Thyroid gland (tissue), 4 donors: Measurements from ENCODE around the gene DCDC1.

Experiments
- POLR2A ChIP-seq, 2 donors: fragments of 450-650 bp; IDR thresholded peaks; one replicate each; pipeline ENCODE4 v1.6.1; 2017; ENCODE audit warnings: antibody characterized with exemption in 2 of 2, mild to moderate bottlenecking in 2 of 2, moderate library complexity in 1 of 2
- TF ChIP-seq, protein P1 (sequence below), 6 experiments: fragments of 200-600 bp in 3 of 6; fragments of 450-650 bp in 3 of 6; sonication (generic) in 3 of 6; IDR thresholded peaks; one replicate each; pipeline ENCODE4 v1.5.1; 2016 to 2019; ENCODE audit warnings: antibody characterized with exemption in 6 of 6, mild to moderate bottlenecking in 2 of 6, inconsistent platforms in 1 of 6, moderate library complexity in 1 of 6

DNA sequence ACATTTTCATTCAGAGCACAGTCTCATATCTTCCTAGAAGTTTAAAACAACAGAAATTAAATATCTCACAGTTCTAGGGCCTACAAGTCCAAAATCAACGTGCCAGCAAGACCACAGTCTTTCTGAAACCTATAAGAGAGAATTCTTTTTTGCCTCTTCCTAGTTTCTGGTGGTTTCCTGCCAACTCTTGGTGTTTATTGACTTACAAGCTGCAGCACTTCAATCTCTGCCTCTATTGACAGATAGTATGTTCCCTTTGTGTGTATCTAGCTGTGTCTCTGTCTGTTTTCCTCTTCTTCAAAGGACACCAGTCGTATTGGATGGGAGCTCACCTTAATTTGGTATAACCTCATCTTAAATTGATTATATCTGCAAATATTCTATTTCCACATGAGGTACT lies 347.5 kb downstream of the DCDC1 start:
- TF ChIP-seq, protein P1, sequence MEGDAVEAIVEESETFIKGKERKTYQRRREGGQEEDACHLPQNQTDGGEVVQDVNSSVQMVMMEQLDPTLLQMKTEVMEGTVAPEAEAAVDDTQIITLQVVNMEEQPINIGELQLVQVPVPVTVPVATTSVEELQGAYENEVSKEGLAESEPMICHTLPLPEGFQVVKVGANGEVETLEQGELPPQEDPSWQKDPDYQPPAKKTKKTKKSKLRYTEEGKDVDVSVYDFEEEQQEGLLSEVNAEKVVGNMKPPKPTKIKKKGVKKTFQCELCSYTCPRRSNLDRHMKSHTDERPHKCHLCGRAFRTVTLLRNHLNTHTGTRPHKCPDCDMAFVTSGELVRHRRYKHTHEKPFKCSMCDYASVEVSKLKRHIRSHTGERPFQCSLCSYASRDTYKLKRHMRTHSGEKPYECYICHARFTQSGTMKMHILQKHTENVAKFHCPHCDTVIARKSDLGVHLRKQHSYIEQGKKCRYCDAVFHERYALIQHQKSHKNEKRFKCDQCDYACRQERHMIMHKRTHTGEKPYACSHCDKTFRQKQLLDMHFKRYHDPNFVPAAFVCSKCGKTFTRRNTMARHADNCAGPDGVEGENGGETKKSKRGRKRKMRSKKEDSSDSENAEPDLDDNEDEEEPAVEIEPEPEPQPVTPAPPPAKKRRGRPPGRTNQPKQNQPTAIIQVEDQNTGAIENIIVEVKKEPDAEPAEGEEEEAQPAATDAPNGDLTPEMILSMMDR (IDR thresholded peaks at IDR 0.05): no peak
- TF ChIP-seq POLR2A (IDR thresholded peaks at IDR 0.05): no peak
